Peyer's patch (tissue), 4 donors: ENCODE results near the gene COL23A1. TPM values are rescaled to one million over a fixed set of nuclear protein-coding genes. Genes with fewer than 3 reads are reported as not detected.

ENCODE experiments used
- DNase-seq, 3 donors: peaks; one replicate each; pipeline ENCODE4 v3.0.0-alpha.2; 2017 to 2019
- H3K27ac ChIP-seq, 4 donors: fragments of 200-600 bp; sonication (generic); one replicate each; pipeline ENCODE4 v1.5.1; 2016 to 2019
- H3K27me3 ChIP-seq, 2 donors: fragments of 200-600 bp; sonication (generic); one replicate each; pipeline ENCODE4 v1.5.1; 2019
- H3K36me3 ChIP-seq, 3 donors: fragments of 200-600 bp; sonication (generic); one replicate each; pipeline ENCODE4 v1.5.1; 2016 to 2019
- H3K4me1 ChIP-seq, 4 donors: fragments of 200-600 bp; sonication (generic); one replicate each; pipeline ENCODE4 v1.5.1; 2016 to 2019
- H3K4me3 ChIP-seq, 4 donors: fragments of 200-600 bp; sonication (generic); 1 replicate in 3 of 4; 2 replicates in 1 of 4; pipeline ENCODE4 v1.5.1; 2016 to 2019; ENCODE audit warnings: mild to moderate bottlenecking in 1 of 4
- H3K9me3 ChIP-seq, 4 donors: fragments of 200-600 bp; sonication (generic); one replicate each; pipeline ENCODE4 v1.5.1; 2016 to 2019; ENCODE audit warnings: mild to moderate bottlenecking in 1 of 4
- POLR2A ChIP-seq, 2 donors: fragments of 450-650 bp; IDR thresholded peaks; one replicate each; pipeline ENCODE4 v1.5.1; 2017; ENCODE audit warnings: antibody characterized with exemption in 2 of 2, mild to moderate bottlenecking in 2 of 2, moderate library complexity in 2 of 2
- total RNA-seq, 4 donors: library from RNA; depleted of rRNA; stranded (reverse); fragments of >200 nt; gene quantifications; one replicate each; pipeline ENCODE4 v1.1.0, GENCODE V29; 2016
- TF ChIP-seq, protein P1 (sequence below), 6 experiments: fragments of 450-650 bp in 4 of 6; fragments of 200-600 bp in 2 of 6; sonication (generic) in 1 of 6; IDR thresholded peaks; one replicate each; pipeline ENCODE4 v1.5.1; 2017 to 2019; ENCODE audit warnings: antibody characterized with exemption in 6 of 6, mild to moderate bottlenecking in 3 of 6, moderate library complexity in 1 of 6

The COL23A1 gene
- total RNA-seq, 4 donors from 2014 or later, result 0.57 to 5.8 (median 1.2) TPM; not detected in 1

DNA sequence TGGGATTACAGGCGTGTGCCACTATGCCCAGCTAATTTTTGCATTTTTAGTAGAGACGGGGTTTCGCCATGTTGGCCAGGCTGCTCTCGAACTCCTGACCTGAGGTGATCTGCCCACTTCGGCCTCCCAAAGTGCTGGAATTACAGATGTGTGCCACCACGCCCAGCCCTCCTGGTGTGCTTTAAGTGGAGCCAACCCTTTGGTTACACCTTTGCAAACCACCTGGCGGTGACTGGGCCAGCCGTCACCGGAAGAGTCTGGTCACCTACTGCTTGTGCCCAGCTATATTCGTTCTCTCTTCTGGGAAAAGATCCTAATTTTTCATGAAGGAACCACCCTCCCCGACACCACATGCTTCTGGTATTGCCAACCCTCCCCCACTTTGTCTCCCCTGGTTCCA is 35.9 kb downstream of the COL23A1 start:
- Histone ChIP-seq H3K4me3 (no peak overlapping the region), H3K27ac (no peak overlapping the region), H3K36me3 (no peaks in the 10 kb centered on the region)

GRCh38 chr5:178553517-178553916 is 36.7 kb downstream of the COL23A1 start:
- no peaks in the 10 kb centered on the region for H3K36me3 ChIP-seq
- TF ChIP-seq POLR2A (IDR thresholded peaks at IDR 0.05), result no peak
- TF ChIP-seq, protein P1, sequence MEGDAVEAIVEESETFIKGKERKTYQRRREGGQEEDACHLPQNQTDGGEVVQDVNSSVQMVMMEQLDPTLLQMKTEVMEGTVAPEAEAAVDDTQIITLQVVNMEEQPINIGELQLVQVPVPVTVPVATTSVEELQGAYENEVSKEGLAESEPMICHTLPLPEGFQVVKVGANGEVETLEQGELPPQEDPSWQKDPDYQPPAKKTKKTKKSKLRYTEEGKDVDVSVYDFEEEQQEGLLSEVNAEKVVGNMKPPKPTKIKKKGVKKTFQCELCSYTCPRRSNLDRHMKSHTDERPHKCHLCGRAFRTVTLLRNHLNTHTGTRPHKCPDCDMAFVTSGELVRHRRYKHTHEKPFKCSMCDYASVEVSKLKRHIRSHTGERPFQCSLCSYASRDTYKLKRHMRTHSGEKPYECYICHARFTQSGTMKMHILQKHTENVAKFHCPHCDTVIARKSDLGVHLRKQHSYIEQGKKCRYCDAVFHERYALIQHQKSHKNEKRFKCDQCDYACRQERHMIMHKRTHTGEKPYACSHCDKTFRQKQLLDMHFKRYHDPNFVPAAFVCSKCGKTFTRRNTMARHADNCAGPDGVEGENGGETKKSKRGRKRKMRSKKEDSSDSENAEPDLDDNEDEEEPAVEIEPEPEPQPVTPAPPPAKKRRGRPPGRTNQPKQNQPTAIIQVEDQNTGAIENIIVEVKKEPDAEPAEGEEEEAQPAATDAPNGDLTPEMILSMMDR (IDR thresholded peaks at IDR 0.05), result no peak
- no peak overlapping the region for H3K4me3 ChIP-seq
- H3K4me1 ChIP-seq, result no peaks in the 10 kb centered on the region
- H3K9me3 ChIP-seq, result no peaks in the 10 kb centered on the region
- no peaks in the 10 kb centered on the region for H3K27me3 ChIP-seq
- H3K27ac ChIP-seq, result no peak overlapping the region
- no peak for DNase-seq

More for the DNA sequence above, 35.9 kb downstream of the COL23A1 start:
- Histone ChIP-seq H3K9me3 (no peaks in the 10 kb centered on the region), H3K27me3 (no peaks in the 10 kb centered on the region), H3K4me1 (no peaks in the 10 kb centered on the region)
- no peak for DNase-seq
- TF ChIP-seq POLR2A (IDR thresholded peaks at IDR 0.05), result no peak
- TF ChIP-seq, protein P1 (IDR thresholded peaks at IDR 0.05), result no peak

DNA sequence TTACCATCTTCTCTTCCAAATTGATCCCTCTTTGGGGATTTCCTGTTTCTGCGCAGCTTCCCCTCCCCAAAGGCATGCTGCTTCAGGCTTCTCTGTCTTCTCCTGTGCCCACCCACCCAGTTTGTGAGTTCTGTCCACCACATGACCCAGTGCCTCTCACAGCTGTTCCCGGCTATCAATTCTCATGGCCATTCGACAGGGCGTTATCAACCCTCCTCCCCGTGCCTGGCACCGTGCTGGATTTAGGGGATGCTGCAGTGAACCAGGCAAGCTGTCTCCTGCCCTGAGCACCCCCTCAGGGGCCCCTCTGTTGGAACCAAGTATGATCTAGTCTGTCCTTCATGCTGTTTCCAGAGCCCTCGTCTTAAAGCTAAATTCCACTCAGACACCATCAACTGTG is 38.7 kb downstream of the COL23A1 start:
- TF ChIP-seq POLR2A (IDR thresholded peaks at IDR 0.05), result no peak
- TF ChIP-seq, protein P1 (IDR thresholded peaks at IDR 0.05), result no peak
- no peaks in the 10 kb centered on the region for H3K27me3 ChIP-seq
- no peak overlapping the region for H3K4me3 ChIP-seq
- H3K36me3 ChIP-seq, result no peaks in the 10 kb centered on the region
- no peak overlapping the region for H3K27ac ChIP-seq
- H3K4me1 ChIP-seq, result no peaks in the 10 kb centered on the region
- DNase-seq, result no peak
- no peaks in the 10 kb centered on the region for H3K9me3 ChIP-seq

DNA sequence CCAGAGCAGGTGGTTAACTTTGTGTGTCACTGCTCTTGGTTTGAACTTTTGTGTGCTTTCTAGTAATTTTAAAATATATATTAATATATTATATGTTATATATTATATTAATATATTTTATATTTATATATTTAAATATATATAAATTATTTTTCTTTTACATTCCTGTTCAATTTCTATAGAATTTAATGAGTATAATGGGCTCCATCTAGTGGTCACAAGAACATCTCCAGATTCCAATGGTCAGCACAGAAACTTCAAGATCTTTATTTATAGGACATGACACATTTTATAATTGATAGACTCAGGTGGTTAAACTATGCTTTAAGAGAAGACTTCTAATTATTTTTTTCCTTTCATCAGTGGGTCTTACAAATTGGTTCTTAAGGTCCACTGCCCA is 39.1 kb downstream of the COL23A1 start:
- no peak for TF ChIP-seq POLR2A (IDR thresholded peaks at IDR 0.05)
- TF ChIP-seq, protein P1 (IDR thresholded peaks at IDR 0.05), result peak in 5 of 6 experiments; percentile 38 to 45 (median 43)

DNA sequence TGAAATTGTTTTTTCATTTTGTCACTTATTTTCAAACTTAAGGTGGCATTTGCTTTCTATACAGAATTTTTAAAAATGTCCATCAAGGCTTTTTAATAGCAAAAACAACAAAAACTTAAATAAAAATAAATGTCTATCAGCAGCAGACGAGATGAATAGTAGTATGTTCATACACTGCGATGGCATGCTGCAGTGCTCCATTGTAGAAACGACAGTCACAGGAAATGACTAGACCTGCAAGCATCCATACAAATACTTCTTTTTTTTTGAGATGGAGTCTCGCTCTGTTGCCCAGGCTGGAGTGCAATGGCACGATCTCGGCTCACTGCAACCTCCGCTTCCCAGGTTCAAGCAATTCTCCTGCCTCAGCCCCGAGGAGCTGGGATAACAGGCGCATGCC is 41.4 kb downstream of the COL23A1 start:
- TF ChIP-seq POLR2A (IDR thresholded peaks at IDR 0.05), result no peak
- TF ChIP-seq, protein P1 (IDR thresholded peaks at IDR 0.05), result no peak
- no peak for DNase-seq
- Histone ChIP-seq H3K4me1 (no peaks in the 10 kb centered on the region), H3K27ac (no peak overlapping the region), H3K9me3 (no peaks in the 10 kb centered on the region), H3K4me3 (no peak overlapping the region), H3K36me3 (no peaks in the 10 kb centered on the region), H3K27me3 (no peaks in the 10 kb centered on the region)

More for the DNA sequence above, 39.1 kb downstream of the COL23A1 start:
- Histone ChIP-seq H3K4me1 (no peaks in the 10 kb centered on the region), H3K4me3 (no peak overlapping the region), H3K27me3 (no peaks in the 10 kb centered on the region), H3K27ac (no peak overlapping the region), H3K36me3 (no peaks in the 10 kb centered on the region), H3K9me3 (no peaks in the 10 kb centered on the region)
- DNase-seq, result no peak
